GM18873 (cell line): ENCODE results near the gene VSX2.

ENCODE experiments used
- ATAC-seq: cut with Tn5 transposase; IDR thresholded peaks from one replicate; pipeline ENCODE4 v1.9.1; 2021; ENCODE audit warnings: mild to moderate bottlenecking, moderate library complexity, moderate number of reproducible peaks; ENCODE audit not compliant: unreplicated experiment, low FRiP score

VSX2 gene

DNA sequence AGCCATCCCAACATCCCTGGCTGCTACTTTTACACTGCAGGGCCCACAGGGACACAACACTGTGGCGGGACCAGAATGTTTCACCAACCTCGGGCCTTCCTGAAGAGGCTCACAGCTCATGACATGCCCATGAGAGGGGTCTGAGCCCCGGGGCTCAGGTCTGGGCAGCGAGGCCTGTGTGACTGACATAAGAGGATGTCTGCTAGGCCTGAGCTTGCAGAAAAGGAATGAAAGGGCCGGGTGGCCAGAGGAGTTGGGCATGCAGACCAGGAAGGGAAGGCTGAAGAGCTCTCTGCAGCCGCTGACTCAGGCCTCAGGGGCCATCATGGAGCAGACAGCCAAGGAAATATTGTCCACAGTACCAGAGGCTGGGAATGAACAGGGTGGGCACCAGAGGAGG, 18.3 kb upstream of the VSX2 start:
- no peak for ATAC-seq

DNA sequence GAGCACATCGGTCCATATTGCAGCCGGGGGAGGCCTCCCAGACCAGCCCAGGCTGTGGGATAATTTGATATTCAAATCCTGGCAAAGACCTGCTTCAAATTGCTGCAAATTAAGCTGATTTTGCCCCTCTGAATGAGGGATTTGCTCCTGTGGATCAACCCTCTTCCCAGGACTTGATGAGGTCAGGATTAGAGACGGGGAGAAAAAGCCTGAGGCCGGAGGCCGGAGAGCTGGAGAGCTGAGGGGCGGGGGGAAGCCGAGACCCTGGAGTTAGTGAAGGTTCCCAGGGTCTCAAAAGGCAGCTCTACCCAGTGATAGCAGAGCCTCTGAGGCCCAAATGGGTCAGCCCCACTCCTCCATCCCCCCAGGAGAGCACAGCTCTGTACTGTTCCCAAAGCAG, 17.5 kb upstream of the VSX2 start:
- no peak for ATAC-seq

DNA sequence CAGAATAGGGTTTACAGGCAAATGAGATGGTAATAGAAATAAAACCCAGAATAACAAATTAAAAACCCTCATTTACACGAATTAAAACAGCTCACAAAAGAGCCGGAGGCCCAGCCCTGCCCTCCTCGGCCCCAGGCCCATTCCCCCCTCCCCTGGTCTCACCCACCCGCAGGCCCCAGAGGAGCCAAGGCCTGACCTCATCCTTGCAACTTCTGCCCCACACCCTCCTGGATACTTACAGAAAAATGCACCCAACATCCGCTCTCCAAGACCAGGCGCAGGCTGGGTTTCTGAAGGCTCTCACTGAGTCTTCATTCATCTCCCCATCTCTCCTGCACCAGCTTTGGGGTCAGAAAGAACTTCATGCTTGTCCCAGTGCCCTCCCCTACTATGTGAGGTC, 16.2 kb upstream of the VSX2 start:
- no peak for ATAC-seq

DNA sequence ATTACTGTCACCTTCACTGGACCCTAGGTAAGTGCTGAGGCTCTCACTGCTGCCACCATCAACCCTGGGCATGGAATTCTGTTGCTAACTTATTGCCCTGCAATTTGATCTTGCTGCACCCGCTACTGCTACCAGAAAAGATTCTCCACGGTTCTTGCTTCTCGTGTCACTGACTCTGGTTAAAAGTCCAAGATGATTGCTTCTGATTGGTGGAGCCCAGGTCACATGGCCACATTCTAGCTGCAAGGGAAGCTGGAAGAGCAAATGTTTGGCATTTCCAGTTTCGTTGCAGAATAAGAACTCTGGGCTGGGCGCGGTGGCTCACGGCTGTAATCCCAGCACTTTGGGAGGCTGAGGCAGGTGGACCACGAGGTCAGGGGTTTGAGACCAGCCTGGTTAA, 7.5 kb upstream of the VSX2 start:
- no peak for ATAC-seq

DNA sequence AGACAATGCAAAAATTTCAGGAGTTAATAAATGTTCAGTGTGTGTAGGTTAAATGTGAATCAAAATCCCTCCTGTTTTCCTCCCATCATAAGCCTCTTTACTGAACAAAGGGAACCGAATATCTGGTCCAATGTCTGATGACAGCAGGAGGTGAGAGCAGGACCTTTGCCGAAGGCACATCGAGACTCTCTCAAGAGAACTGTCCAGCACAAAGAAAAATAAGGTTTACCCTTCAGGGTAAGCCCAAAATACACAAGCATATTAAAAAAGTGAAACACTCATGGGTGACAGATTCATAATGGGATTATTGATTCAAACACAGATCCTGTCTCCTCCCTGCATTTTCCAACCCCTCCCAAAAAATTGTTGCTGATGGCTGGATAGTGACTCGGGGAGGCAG, 4.2 kb upstream of the VSX2 start:
- no peak for ATAC-seq

DNA sequence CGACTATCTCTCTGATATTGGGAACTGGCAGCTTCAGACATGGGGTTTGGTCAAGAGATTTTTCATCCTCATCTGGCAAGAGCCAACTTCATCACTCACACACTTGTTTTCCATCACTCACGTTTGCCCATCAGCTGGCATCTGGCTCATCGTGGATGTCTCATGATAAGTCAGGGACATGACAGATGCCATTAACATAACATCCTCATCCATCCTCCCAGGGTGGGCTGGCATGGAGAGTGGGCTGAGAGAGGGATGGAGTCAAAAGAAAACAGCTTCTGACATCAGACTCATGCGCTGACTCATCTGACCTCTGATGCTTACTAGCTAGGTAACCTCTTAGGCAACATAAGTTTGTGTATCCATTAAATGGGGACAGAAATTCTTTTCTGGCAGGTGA, 1.8 kb upstream of the VSX2 start:
- no peak for ATAC-seq

DNA sequence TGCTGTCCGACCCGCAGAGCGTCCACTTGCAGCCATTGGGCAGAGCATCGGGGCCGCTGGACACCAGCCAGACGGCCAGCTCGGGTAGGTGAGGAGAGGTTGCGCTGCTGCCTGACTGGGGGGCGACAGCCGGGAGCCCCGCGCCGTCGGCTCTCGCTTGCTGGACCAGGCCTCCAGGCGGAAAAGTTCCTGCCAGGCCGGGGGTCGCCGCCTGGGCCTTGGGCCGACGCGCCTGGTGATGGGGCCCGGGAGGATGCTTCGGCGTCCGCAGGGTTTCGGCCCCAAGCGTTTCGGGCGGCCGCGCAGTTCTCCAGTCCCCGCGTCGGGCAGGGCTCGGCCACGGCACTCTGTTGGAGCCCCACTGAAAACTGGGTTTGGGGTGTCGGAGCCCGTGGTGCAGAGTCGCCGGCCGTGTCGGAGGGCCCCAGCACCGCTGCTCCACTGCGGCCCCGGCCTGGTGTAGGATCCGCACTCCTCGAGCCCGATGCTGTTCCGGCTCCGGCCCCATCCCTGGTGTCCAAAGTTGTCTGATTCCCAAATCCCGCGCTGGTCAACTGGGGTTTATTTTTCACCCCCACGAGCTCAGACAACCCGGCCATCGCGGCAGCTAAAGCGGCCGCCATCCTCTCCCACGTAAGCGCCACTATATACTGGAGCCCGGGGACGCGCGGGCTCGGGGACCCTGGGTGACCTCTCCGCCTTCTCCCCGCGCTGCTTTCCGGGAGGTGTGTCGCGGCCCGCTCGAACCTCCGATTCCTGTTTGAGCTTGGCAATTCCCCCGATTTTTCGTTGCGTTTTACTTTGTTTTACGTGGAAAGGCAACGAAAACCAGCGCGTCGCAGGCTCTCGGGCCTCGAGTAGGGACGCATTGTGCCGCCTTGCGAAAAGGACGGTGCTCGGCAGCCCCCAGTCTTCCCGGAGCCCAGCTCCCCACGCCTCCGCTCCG, 872 bp downstream of the VSX2 start:
- no peak for ATAC-seq

DNA sequence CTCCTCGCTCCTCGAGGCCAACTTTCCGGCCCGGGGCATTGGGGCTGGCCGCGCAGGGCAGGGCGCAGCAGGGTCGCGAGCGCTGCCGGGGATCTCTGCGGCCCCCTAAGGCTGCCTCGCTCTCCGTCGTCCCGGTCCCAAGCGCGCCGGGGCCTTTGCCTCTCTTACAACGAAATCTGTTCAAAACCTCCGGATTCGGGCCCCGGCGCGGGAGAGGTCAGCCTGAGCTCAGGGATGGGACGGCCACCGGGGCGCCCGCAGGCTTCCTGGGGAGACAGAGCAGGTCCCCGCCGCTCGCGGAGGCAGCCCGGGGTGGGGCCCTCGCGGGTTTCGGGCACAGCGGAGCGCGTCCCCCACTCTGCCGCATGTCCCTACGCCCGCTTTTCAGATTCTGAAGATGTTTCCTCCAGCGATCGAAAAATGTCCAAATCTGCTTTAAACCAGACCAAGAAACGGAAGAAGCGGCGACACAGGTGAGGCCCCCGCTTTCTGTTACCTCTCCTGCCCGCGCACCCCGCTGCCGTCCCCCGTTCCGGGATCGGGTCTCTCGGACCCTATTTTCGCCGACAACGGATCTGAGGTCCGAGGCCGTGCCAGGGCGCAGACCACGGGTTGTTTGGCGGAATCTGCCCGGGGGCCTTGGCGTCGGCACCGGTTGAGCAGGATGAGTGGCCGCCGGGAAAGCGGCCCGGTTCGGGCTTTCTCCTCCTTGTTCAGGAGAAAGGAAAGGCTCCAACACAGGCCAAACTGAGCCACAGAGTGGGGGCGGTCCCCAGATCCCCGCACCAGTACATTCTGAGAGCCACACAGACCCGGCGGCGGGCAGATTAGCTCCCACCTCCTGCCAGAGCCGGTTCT, 1.8 kb downstream of the VSX2 start:
- ATAC-seq: no peak

DNA sequence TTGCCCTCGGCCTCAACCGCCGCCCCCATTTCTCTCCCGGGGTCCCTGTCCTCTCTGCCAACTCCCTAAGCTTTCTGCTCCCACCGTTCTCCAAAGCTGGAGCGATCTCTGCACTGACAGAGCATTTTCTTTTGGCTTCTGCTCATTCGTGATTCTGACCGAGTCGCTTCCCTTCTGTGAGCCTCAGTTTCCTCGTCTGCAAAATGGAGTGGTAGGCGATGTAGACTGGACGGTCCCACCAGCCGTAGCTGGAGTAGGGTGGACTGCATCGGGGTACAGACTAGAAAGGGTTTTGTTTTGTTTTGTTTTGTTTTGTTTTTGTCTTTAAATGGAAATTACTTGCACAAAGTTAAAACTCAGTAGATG, 2.4 kb downstream of the VSX2 start:
- no peak for ATAC-seq

DNA sequence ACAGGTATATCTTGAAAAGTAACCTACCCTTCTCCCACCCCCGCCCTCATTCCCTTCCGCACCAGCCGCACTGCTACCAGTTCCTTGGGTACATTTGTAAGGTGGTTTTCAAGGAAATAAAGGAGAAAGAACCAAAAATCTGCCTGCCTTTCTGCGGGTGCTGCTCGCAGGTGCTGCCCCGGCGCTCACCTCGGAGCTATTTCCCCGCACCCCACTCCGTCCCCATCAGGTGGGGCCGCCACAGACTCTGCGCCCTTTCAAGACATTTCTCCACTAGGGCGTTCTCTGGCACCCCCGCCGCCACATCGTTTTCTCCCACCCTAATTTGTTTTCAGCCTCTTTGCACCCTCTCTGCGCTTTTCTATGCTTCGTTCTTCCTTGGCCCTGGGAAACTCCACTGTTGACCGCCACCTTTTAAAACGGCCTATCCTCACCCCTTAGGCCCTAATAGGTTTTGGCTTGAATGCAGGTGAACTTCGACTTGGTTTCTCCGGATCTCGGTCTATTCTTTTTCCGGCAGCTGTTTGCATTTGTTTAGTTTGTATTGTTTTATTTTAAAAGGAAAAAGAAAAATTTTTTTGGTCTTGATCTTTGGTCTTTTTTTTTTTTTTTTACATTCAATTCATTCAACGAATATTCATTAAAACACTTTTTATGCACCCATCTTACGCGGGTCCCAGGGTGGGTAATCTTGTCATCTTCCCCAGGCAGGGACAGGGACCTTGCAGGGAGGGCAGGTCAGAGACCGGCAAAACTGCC, 3.0 kb downstream of the VSX2 start:
- ATAC-seq: no peak

DNA sequence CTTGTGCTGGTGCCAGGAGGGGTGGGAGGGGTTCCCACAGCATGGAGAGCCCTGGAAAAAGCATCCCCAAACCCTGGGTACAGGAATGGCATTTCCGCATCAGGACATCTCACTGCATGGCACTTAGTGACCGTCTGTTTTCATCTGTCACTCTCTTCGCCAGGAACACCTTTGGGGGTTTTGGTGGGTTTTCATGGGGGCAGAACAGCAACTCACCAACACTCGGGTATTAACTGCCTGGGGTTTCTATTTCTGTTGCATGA, 3.5 kb downstream of the VSX2 start:
- no peak for ATAC-seq

DNA sequence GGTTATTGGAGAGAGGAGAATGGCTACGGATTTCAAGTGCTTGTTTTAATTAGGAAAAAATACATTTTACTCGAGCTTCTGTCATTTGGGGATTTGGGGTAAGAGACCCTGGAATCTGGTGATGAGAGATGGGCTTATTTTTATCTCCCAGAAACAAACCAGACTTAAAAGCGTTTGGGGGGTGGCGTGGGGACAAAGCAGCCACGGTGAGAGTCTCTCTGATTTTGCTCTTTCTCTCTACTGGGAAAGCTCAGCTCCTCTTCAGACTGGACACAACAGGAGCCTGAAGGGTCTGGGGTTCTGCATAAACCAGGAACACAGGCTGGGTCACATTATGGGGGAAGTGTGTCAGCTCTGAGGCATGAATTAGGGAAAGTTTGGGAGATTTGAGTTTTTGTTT, 3.8 kb downstream of the VSX2 start:
- no peak for ATAC-seq

DNA sequence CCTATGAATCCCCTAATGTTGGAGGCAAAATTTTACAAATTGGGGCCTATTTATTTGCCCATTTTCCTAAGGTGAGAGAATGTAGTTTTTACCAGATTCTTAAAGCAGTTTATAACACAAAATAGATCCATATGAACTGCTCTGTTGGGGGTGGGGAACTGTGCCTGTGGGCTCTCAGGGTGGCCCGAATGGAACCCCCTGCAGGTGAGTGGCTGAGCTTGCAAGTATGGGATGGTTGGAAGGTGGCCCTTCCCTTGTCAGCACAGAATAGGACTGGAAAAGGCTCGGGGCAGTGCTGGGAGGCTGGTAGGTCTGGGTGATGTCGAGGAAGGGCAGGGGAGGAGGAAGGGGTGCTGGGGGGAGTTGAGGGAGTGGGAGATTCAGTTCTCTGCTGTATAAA, 4.9 kb downstream of the VSX2 start:
- ATAC-seq: no peak

DNA sequence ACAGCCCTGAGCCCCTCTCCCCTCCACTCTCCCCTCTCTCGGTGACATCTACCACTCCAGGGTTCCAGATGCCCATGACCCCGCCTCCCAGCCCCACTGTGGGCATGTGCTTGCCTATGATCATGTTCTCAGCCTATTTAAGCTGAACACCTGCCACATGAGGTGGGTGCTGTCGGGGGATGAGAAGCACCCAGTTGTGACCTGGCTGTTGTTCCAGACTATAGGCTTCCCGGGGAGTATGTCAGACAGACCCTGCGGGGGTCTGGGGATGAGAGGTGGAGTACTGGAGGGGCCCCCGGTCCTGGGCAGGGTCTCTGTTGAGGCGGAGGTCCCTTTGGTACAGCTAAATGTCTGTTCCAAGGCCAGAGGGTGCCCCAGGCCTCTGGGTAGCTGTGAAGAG, 6.0 kb downstream of the VSX2 start:
- ATAC-seq: no peak

DNA sequence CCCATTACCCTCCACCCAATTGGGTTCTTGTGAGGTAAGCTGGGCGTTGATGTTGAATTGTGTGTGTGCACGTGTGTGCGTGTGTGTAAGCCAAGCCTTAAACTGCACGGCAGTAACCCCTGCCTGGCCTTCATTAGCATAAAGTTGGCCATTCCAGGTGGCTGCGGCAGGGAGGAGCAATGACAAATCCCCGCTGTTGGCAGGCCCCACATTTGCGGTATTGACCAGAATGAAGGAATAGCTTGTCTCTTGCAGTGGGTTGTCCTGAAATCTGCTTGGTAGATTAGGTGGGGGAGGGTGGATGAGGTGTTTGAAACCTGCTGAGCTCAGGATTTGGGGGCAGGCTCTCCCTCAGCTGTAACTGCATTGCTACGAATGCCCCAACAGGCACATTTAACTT, 7.3 kb downstream of the VSX2 start:
- no peak for ATAC-seq

DNA sequence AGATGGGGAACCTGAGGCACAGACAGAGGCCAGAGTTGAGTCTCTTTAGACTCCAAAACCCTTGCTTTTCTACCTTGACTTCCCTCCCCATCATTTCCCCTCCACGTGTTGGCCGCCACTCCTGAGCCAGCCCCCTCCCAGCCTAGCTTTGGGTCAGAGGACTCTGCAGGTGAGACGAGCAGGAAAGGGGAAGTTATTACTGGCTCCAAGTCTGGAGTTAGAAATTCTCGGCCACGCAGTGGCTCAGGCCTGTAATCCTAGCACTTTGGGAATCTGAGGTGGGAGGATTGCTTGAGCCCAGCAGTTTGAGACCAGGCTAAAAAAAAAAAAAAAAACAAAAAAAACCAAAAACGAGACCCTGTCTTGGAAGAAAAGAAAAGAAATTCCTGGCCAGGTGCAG, 8.8 kb downstream of the VSX2 start:
- no peak for ATAC-seq

DNA sequence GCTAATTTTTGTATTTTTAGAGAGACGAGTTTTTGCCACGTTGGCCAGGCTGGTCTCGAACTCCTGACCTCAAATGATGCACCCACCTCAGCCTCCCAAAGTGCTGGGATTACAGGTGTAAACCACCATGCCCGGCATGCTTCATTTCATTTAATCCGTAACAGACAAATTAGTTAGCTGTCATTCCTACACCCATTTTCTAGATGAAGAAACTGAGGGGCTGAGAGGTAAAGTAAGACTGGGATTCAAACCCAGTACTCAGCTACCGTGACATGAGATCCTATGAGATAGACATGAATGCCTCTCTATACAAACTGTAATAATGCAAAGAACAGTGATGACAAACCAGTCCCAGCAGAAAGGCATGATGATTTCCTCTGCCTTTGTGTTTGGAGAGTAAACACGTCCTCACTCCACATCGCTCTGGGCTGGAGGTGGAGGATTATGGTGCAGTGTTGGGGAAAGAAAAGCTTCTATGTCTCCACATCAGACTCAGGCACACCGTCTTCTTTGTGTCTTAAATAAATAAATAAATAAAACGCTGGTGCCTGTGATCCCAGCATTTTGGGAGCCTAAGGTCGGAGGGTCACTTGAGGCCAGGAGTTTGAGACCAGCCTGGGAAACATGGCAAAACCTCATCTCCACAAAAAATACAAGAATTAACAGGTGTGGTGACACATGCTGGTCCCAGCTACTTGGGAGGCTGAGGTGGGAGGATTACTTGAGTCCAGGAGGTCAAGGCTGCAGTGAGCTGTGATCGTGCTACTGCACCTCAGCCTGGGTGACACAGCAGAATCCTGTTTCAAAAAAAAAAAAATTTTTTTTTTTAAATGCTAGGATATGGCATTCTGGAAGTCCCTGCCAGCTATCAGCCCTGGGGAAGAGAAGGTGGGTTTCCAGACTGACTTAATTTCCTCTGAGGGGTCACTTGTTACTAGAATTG, 10.5 kb downstream of the VSX2 start:
- no peak for ATAC-seq

DNA sequence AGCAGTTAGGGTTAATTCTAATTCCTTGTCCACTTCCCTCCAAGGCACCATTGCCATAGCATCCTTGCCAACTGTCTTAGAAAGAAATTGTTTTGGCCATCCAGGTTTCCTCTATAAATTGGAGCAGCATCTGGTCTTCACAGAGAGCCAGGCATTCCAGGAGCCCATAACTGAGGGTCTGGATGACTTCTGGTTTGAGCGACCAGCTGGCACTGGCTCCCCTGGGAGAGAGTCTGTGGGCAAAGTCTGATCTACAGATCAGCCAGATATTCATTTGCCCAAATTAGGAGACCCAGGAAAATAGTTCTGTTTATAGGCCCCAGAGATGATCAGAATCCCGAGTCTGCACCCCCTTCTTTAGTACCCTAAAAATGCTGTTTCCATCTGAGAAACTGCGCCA, 16.0 kb downstream of the VSX2 start:
- no peak for ATAC-seq

DNA sequence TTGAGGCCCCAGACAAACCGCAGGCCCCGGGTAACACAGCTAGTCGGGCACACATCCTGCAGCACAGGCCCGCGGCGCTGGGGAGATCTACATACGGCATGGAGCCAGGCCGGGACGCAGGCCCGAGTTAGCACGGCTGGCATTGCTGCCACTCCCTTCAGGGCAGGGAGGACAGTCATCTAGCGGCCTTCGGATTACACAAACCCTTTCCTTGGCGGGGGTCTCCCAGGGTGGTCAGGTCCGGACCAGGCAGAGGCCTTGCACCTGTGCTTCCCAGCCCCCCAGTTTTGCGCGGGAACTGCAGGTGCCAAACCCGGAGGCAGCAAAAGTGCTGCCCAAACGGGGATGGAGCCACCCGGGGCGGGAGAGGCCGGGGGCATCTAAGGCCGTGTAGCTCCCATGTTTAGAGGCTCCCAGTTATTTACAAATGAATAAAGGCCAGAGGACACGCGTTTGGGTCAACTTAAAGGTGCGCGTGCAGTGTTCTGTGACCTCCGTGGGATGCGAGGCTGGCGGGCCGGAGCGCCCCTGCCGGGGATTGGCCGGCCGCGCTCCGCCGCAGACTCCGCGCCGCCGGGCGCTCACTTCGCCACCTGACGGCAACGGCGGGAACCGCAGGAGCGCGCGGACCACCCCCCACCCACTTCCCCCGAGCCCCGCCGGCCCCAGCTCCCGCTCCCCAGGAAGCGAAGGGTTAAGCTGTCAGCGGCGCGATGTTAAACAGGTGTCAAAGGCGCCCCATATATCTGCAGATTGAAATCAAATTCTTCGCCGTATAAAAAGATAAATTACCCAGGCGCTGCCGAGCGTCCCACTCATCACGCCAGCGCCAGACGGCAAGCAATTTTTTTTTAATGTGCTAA, 18.1 kb downstream of the VSX2 start:
- ATAC-seq: no peak
